ENCODE results near the gene TPX2. TPM values are rescaled to one million over a fixed set of nuclear protein-coding genes. Genes with fewer than 3 reads are reported as not detected.

TPX2 gene
- total and polyA plus RNA-seq, 2 of the 8 experiments (the other 6 are each of a cell fraction or from before 2014, with no cell fraction given): 43.6 to 125 TPM

GRCh38 chr20:31707994-31708735, 30.9 kb upstream of the TPX2 start (continued):
- TF ChIP-seq POLR2AphosphoS5 (IDR thresholded peaks at IDR 0.05; ENCODE audit: low read depth, low read length): peak; percentile 15; the same call in 1 of the 2 replicates
- no peak for TF ChIP-seq BCL11A (IDR thresholded peaks at IDR 0.05; ENCODE audit: low read depth in 2 of 2, low read length in 2 of 2)
- TF ChIP-seq TAF1 (IDR thresholded peaks at IDR 0.05; ENCODE audit: low read depth, low read length): no peak
- TF ChIP-seq CHD7 (IDR thresholded peaks at IDR 0.05; ENCODE audit: insufficient replicate concordance, low read length): no peak
- no peak for TF ChIP-seq NANOG (IDR thresholded peaks at IDR 0.05; ENCODE audit: insufficient read depth, low read depth, low read length, poor library complexity, severe bottlenecking)
- no peak for TF ChIP-seq POLR2A (IDR thresholded peaks at IDR 0.05; ENCODE audit: control extremely low read depth in 1 of 2, low read depth in 2 of 2, low read length in 2 of 2)
- no peak for TF ChIP-seq CTBP2 (IDR thresholded peaks at IDR 0.05; ENCODE audit: borderline replicate concordance, insufficient read depth, insufficient read length, low read length)
